Gastrocnemius medialis (tissue), 4 donors: ENCODE results near the gene MRPS25. TPM values are rescaled to one million over a fixed set of nuclear protein-coding genes. Genes with fewer than 3 reads are reported as not detected.
A peak's percentile ranks its signal among the peaks of the same experiment; 100 is the strongest.

ENCODE experiments used
- ATAC-seq, 2 donors: fragments of 150-250 bp; one replicate each; pipeline ENCODE4 v1.9.1; 2016
- DNase-seq, 2 donors: peaks; one replicate each; pipeline ENCODE4 v3.0.0-alpha.2; 2019
- H3K27ac ChIP-seq, 4 donors: fragments of 200-600 bp; sonication (generic); 1 replicate in 1 of 4; 2 replicates in 3 of 4; pipeline ENCODE4 v1.5.1; 2016 to 2018; ENCODE audit warnings: mild to moderate bottlenecking in 2 of 4, moderate library complexity in 1 of 4
- H3K27me3 ChIP-seq, 3 donors: fragments of 200-600 bp; sonication (generic) in 2 of 3; 1 replicate in 1 of 3; 2 replicates in 2 of 3; pipeline versions ENCODE4 v1.5.1 to v1.6.0; 2016 to 2019; ENCODE audit warnings: mild to moderate bottlenecking in 1 of 3, moderate library complexity in 1 of 3
- H3K36me3 ChIP-seq, 2 donors: fragments of 200-600 bp; sonication (generic) in 1 of 2; one replicate each; pipeline ENCODE4 v1.5.1; 2017 to 2018
- H3K4me1 ChIP-seq, 2 donors: fragments of 200-600 bp; sonication (generic) in 1 of 2; one replicate each; pipeline ENCODE4 v1.5.1; 2016 to 2017; ENCODE audit warnings: mild to moderate bottlenecking in 2 of 2
- H3K4me3 ChIP-seq, 4 donors: fragments of 200-600 bp; sonication (generic) in 3 of 4; 1 replicate in 1 of 4; 2 replicates in 3 of 4; pipeline ENCODE4 v1.5.1; 2016 to 2019; ENCODE audit warnings: mild to moderate bottlenecking in 2 of 4
- H3K9me3 ChIP-seq, 3 donors: fragments of 200-600 bp; sonication (generic) in 2 of 3; 1 replicate in 1 of 3; 2 replicates in 2 of 3; pipeline ENCODE4 v1.5.1; 2016 to 2019
- CTCF ChIP-seq, 5 experiments: fragments of 450-650 bp in 3 of 5; fragments of 200-600 bp in 2 of 5; sonication (generic) in 2 of 5; IDR thresholded peaks in 4 of 5; conservative IDR thresholded peaks in 1 of 5; 1 replicate in 4 of 5; 2 replicates in 1 of 5; pipeline ENCODE4 v1.5.1; 2016 to 2019; ENCODE audit warnings: antibody characterized with exemption in 5 of 5, mild to moderate bottlenecking in 3 of 5, moderate library complexity in 3 of 5
- POLR2A ChIP-seq, 2 donors: fragments of 450-650 bp; IDR thresholded peaks; one replicate each; pipeline ENCODE4 v1.6.1; 2017; ENCODE audit warnings: antibody characterized with exemption in 2 of 2, mild to moderate bottlenecking in 2 of 2, moderate library complexity in 2 of 2
- in situ Hi-C, 4 donors: fragments of 200-750 bp; cut with MboI; loops; one replicate each; pipeline versions ENCODE4 v1.15.0 to v1.8.0; 2017; ENCODE audit warnings: low sequenced_read_pairs in 4 of 4
- intact Hi-C: fragments of 100-400 bp; cut with DNase I; formaldehyde crosslinking; loops from one replicate; pipeline ENCODE4 v1.15.1; 2023; ENCODE audit warnings: low total_unique reads
- total RNA-seq, 4 donors: library from RNA; depleted of rRNA; stranded (reverse); fragments of >200 nt; gene quantifications; one replicate each; pipeline versions ENCODE4 v1.1.0 to v1.2.3, GENCODE V29; 2016

The MRPS25 gene
- total RNA-seq, 4 donors from 2014 or later = 71.4 to 88.6 (median 73.9) TPM

- Histone ChIP-seq H3K4me1 (peaks cover 18 to 20% of the 10 kb centered on the region in 2 donors), H3K27ac (peak overlapping the region; percentile 83 to 97 (median 94)), H3K4me3 (peak overlapping the region; percentile 74 to 99 (median 85)), H3K27me3 (no peaks in the 10 kb centered on the region), H3K9me3 (no peaks in the 10 kb centered on the region), H3K36me3 (peaks cover 0 to 5% of the 10 kb centered on the region in 2 donors)
- ATAC-seq = no peak
- intact Hi-C loops = no loop called here
- no peak for TF ChIP-seq POLR2A (IDR thresholded peaks at IDR 0.05)
- in situ Hi-C loops = loop anchor here in 3 of 4 donors (10.0 to 25.0 kb wide), 4 partner anchors 126 to 926 kb away; partner anchors contain the start of genes CCDC174 (in 2 of the 3), NR2C2 (in 2 of the 3) and TMEM43 (in 1 of the 3)
- DNase-seq = no peak
Measured at GRCh38 chr3:15063656-15064286, 1.3 kb downstream of the MRPS25 start.

- Histone ChIP-seq H3K27me3 (no peaks in the 10 kb centered on the region), H3K9me3 (no peaks in the 10 kb centered on the region), H3K4me3 (peak overlapping the region; percentile 74 to 99 (median 85)), H3K27ac (peak overlapping the region; percentile 83 to 97 (median 94)), H3K36me3 (peaks cover 0 to 11% of the 10 kb centered on the region in 2 donors), H3K4me1 (peaks cover 18 to 20% of the 10 kb centered on the region in 2 donors)
- intact Hi-C loops = no loop called here
- ATAC-seq (no peak), DNase-seq (no peak)
- TF ChIP-seq CTCF (IDR thresholded peaks at IDR 0.05 in 4 of 5, conservative IDR thresholded peaks at IDR 0.05 in 1 of 5) (no peak), POLR2A (IDR thresholded peaks at IDR 0.05) (no peak)
- in situ Hi-C loops = loop anchor here in 3 of 4 donors (10.0 to 25.0 kb wide), 4 partner anchors 126 to 926 kb away; partner anchors contain the start of genes CCDC174 (in 2 of the 3), NR2C2 (in 2 of the 3) and TMEM43 (in 1 of the 3)
Measured at GRCh38 chr3:15063238-15063637, 1.9 kb downstream of the MRPS25 start.

GRCh38 chr3:15060029-15060428 lies 5.1 kb downstream of the MRPS25 start:
- no peaks in the 10 kb centered on the region for H3K27me3 ChIP-seq
- H3K9me3 ChIP-seq = no peaks in the 10 kb centered on the region
- in situ Hi-C loops = loop anchor here in 3 of 4 donors (10.0 to 25.0 kb wide), 4 partner anchors 123 to 923 kb away; partner anchors contain the start of genes CCDC174 (in 2 of the 3), NR2C2 (in 2 of the 3) and TMEM43 (in 1 of the 3)
- no peak for TF ChIP-seq POLR2A (IDR thresholded peaks at IDR 0.05)
- DNase-seq (no peak), ATAC-seq (no peak)
- peaks cover 15 to 18% of the 10 kb centered on the region in 2 donors for H3K4me1 ChIP-seq
- intact Hi-C loops = no loop called here
- peak overlapping the region in 1 of 4 donors; percentile 27 for H3K27ac ChIP-seq
- H3K4me3 ChIP-seq = no peak overlapping the region
- H3K36me3 ChIP-seq = peaks cover 0 to 22% of the 10 kb centered on the region in 2 donors

GRCh38 chr3:15056676-15057404 lies 8.3 kb downstream of the MRPS25 start:
- in situ Hi-C loops = loop anchor here in 3 of 4 donors (25.0 kb wide), 3 partner anchors 120 to 920 kb away; partner anchors contain the start of genes CCDC174 (in 2 of the 3), NR2C2 (in 2 of the 3) and TMEM43 (in 1 of the 3)
- TF ChIP-seq CTCF (IDR thresholded peaks at IDR 0.05 in 4 of 5, conservative IDR thresholded peaks at IDR 0.05 in 1 of 5) (no peak), POLR2A (IDR thresholded peaks at IDR 0.05) (no peak)
- H3K27ac ChIP-seq = no peak overlapping the region
- intact Hi-C loops = no loop called here
- H3K27me3 ChIP-seq = no peaks in the 10 kb centered on the region
- H3K9me3 ChIP-seq = no peaks in the 10 kb centered on the region
- peaks cover 0 to 36% of the 10 kb centered on the region in 2 donors for H3K36me3 ChIP-seq
- H3K4me1 ChIP-seq = no peaks in the 10 kb centered on the region
- ATAC-seq (no peak), DNase-seq (no peak)
- no peak overlapping the region for H3K4me3 ChIP-seq

GRCh38 chr3:15055019-15055557 lies 10.0 kb downstream of the MRPS25 start:
- Histone ChIP-seq H3K27me3 (no peaks in the 10 kb centered on the region), H3K9me3 (no peaks in the 10 kb centered on the region), H3K4me3 (no peak overlapping the region), H3K27ac (no peak overlapping the region), H3K4me1 (no peaks in the 10 kb centered on the region), H3K36me3 (peaks cover 0 to 52% of the 10 kb centered on the region in 2 donors)
- DNase-seq (no peak), ATAC-seq (no peak)
- intact Hi-C loops = no loop called here
- in situ Hi-C loops = loop anchor here in 3 of 4 donors (25.0 kb wide), 3 partner anchors 118 to 918 kb away; partner anchors contain the start of genes CCDC174 (in 2 of the 3), NR2C2 (in 2 of the 3) and TMEM43 (in 1 of the 3)
- TF ChIP-seq POLR2A (IDR thresholded peaks at IDR 0.05) (no peak), CTCF (IDR thresholded peaks at IDR 0.05 in 4 of 5, conservative IDR thresholded peaks at IDR 0.05 in 1 of 5) (no peak)
